ENCODE measurements around the gene CRTC1.

CRTC1 gene, protein sequence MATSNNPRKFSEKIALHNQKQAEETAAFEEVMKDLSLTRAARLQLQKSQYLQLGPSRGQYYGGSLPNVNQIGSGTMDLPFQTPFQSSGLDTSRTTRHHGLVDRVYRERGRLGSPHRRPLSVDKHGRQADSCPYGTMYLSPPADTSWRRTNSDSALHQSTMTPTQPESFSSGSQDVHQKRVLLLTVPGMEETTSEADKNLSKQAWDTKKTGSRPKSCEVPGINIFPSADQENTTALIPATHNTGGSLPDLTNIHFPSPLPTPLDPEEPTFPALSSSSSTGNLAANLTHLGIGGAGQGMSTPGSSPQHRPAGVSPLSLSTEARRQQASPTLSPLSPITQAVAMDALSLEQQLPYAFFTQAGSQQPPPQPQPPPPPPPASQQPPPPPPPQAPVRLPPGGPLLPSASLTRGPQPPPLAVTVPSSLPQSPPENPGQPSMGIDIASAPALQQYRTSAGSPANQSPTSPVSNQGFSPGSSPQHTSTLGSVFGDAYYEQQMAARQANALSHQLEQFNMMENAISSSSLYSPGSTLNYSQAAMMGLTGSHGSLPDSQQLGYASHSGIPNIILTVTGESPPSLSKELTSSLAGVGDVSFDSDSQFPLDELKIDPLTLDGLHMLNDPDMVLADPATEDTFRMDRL

DNA sequence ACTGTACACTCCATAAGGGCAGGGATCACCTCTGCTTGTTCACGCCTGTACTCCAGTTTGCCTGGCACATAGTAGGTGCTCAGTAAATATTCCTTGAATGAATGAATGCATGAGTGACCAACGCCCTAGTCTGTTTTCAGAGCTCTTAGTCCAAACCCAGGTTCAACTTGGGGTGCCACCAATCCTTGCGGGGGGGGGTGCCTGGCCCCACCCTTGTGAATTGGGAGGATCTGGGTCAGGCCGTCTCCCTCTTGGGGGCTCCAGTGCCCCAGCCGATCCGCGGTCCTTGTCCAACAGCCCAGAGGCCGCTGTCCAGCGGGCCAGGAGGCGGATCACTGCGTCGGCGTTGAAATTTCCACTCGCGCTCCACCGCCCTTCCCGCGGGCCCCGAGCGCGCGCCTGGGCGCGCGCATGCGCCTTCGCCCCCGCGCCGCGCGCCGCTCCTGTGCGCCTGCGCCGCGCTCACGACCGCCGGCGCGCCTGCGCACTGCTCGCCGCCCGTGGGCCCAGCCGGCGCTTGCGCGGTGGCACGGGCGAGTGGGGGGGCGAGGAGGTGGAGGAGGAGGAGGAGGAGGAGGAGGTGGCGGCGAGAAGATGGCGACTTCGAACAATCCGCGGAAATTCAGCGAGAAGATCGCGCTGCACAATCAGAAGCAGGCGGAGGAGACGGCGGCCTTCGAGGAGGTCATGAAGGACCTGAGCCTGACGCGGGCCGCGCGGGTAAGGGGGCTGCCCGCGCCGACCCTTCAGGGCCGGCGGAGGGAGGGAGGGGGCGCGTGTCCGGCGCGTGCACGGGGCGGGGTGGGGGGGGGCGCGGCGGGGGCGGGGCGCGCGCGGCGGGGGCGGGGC lies at the start of gene CRTC1:
TSS of gene CRTC1 (plus strand) at position 572 of the 849 bp plus-strand sequence. CDS start at position 595, 23 bp downstream.
- peak within 1 kb of the TSS; percentile 89 for H3K4me3 Mint-ChIP-seq
- H3K4me1 Mint-ChIP-seq (ENCODE audit: low read depth) = peaks cover 68% of the 10 kb centered on the region
- intact Hi-C loops (cut with micrococcal nuclease) = loop anchor here (2.0 kb wide), 1 partner anchor 47 kb away; the partner anchor contains the start of gene KLHL26
- H3K9me3 Mint-ChIP-seq = no peaks in the 10 kb centered on the region
- no peaks in the 10 kb centered on the region for H3K27me3 Mint-ChIP-seq
- peak within 1 kb of the TSS; percentile 90 for H3K27ac Mint-ChIP-seq
- peaks cover 6% of the 10 kb centered on the region for H3K36me3 Mint-ChIP-seq (ENCODE audit: low read depth)

DNA sequence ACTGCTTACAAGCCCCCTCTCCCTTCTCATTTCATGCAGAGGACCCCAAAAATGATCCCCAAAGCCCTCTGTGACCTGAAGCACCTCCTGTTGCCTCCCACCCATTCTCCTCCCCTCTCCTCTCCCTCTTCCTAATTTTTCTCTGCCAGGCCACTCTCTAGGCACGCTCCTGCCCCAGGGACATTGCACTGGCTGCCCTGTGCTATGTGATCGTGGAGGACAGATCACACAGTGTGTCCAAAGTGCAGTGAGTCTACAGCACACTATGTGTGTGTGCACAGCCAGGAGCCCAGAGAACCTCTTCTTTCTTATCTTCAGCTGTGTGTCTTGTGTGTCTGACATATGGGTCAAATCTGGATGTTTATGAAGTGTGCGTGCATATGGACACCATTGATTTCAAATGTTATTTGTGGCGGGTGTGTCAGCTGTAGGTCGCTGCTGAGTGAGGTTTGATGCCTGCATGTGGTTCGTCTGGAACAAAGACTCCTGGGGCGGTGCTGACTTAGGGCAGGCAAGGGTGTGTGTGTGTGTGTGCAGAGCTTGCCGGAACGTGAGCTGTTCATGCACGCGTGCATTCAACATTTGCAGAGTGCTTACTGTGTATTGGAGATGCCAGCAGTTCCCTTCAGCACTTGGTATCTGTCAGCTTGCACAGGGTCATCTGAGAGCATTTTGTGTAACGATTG lies 48.7 kb upstream of the CRTC1 start:
- Mint-ChIP-seq H3K4me1 (ENCODE audit: low read depth) (peaks cover 37% of the 10 kb centered on the region), H3K9me3 (no peaks in the 10 kb centered on the region), H3K36me3 (ENCODE audit: low read depth) (peaks cover 3% of the 10 kb centered on the region), H3K27me3 (peaks cover 28% of the 10 kb centered on the region), H3K27ac (no peak overlapping the region), H3K4me3 (no peak overlapping the region)
- intact Hi-C loops (cut with micrococcal nuclease) = no loop called here

DNA sequence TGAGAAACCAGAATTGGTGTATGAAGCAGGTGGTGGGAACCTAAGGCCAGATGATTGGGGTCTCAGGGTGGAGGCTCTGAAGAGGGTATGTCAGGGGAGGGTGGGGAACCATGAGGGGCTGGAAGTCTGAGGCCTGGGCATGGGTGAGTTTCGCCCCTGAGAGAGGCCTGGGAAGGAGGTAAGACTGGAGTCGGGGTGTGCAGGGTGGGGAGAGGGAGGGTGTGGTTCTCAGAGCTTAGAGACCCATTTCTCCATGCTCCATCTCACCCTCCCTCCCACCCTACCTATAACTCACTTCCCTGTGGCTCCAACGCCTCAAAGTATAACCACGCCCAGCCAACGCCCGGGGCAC lies 47.7 kb upstream of the CRTC1 start:
- Mint-ChIP-seq H3K4me1 (ENCODE audit: low read depth) (peaks cover 40% of the 10 kb centered on the region), H3K36me3 (ENCODE audit: low read depth) (peaks cover 5% of the 10 kb centered on the region), H3K9me3 (no peaks in the 10 kb centered on the region), H3K4me3 (peak overlapping the region; percentile 87), H3K27ac (peak overlapping the region; percentile 88), H3K27me3 (peaks cover 24% of the 10 kb centered on the region)
- intact Hi-C loops (cut with micrococcal nuclease) = loop anchor here (1.0 to 2.0 kb wide), 2 partner anchors 47 to 114 kb away; partner anchors contain the start of genes CRTC1 and ELL

DNA sequence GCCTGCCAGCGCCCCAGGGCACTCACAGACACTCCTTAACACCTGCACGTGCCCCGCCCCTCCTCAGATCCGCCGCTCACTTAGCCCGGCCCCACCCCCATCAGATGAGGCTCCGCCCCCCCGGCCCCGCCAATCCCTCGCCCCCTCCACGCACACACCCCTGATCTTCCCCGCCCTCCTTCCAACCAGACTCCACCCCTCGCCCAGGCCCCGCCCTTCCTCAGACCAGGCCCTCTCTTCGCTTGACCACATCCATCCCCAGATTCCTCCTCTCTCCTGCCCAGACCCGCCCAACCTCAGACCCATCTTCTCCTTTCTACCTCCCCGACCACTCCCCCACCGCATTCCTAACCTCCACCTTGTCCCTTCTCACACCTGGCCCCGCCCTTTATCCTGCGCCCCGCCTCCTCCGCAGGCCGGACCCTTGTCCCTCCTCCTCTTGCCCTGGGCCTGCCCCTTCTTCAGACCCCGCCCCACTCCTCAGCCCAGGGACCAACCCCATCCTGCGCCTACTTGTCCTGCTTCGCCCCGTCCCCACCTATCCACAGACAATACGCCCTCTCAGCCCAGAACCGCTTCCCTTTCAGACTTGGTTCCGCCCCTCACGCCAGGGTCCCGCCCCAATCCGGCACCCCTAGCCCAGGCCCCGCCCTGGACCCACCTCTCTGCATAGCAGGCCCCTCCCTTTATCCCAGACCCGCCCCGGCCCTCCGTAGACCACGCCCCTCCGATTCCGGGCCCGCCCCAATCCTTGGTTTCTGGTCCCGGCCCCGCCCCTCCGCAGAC lies 47.1 kb upstream of the CRTC1 start:
- peaks cover 5% of the 10 kb centered on the region for H3K36me3 Mint-ChIP-seq (ENCODE audit: low read depth)
- H3K27me3 Mint-ChIP-seq = peaks cover 24% of the 10 kb centered on the region
- peaks cover 40% of the 10 kb centered on the region for H3K4me1 Mint-ChIP-seq (ENCODE audit: low read depth)
- H3K4me3 Mint-ChIP-seq = peak overlapping the region; percentile 87
- no peaks in the 10 kb centered on the region for H3K9me3 Mint-ChIP-seq
- H3K27ac Mint-ChIP-seq = peak overlapping the region; percentile 88
- intact Hi-C loops (cut with micrococcal nuclease) = loop anchor here (1.0 to 2.0 kb wide), 2 partner anchors 46 to 114 kb away; partner anchors contain the start of genes CRTC1 and ELL

DNA sequence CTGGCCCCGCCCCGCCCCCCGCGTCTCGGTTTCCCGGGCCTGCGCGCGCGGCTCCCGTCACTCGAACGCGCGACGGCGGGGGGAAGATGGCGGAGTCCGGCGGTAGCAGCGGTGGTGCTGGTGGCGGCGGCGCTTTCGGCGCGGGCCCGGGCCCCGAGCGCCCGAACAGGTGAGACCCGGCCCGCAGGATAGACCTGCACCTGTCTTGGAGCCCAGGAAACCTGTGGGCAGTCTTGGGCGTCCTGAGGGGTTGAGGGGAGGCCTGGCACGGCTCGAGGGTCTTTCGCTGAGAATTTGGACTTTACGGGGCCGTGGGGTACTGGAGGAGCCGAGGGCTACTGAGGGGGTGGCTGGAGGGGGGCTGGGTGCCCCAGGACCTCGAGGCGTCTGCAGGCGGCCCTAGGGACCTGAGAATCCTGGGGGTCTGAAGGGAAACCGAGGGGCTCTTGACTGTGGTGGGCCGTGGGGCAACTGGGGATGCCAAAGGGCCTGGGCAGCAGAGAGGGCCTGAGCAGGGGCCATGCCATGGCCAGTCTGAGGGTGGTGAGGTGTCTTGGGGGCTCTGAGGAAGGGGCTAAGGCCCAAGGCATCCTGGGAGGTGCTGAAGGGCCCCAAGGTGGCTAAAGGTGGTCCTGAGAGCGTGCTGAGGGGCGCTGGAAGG lies 46.4 kb upstream of the CRTC1 start, which contains the start of gene KLHL26:
TSS of gene KLHL26 (plus strand) at position 60 of the 661 bp plus-strand sequence. CDS start at position 87, 27 bp downstream.
- Mint-ChIP-seq H3K4me3 (peak within 1 kb of the TSS; percentile 87), H3K4me1 (ENCODE audit: low read depth) (peaks cover 40% of the 10 kb centered on the region), H3K27ac (peak within 1 kb of the TSS; percentile 88), H3K36me3 (ENCODE audit: low read depth) (peaks cover 5% of the 10 kb centered on the region), H3K27me3 (peaks cover 24% of the 10 kb centered on the region), H3K9me3 (no peaks in the 10 kb centered on the region)
- intact Hi-C loops (cut with micrococcal nuclease) = loop anchor here (1.0 to 2.0 kb wide), 2 partner anchors 46 to 115 kb away; partner anchors contain the start of genes CRTC1 and ELL

DNA sequence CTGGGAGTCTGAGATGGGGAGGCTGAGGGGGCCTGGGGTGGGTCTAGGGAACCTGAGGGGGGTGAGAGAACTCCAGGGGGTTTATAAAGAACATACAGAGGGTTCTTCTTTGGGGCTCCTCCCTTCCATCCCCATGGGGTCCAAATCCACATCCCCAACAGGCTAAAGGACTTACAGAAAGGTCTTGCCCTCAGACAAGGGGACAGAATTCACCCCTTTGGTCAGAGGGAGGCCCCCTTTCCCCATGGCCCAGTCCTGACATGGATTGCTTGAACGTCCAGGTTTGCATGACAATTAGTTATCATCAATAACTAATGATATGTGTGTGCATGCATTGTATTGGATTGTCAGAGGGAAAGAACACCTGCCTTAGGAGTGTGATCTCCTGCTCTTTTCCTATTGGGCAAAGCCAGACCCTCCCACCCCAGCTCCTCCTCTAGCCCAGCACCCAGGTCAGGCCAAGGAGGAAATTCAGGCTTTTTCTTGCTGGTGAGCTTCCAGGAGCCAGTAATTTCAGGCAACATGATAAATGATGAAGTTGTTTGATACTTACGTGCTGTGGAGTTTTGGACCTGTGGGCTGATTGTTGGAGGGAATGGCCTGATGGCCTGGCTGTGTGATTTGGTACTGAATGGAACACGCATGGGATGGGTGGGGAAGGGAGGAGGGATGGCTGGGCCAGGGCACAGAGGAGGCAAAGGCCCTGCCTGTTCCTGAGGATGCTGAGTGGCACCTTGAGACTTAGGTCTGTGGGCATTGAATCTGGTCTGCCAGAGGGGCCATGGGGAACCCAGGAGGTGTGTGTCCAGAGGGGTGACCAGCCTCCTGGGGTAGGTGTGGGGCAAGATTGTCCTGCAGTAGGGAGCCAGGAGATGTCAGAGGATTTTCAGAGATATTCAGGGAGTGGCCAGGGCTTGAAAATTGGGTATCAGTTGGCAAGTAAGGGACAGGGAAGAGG lies 45.5 kb upstream of the CRTC1 start:
- Mint-ChIP-seq H3K36me3 (ENCODE audit: low read depth) (peaks cover 5% of the 10 kb centered on the region), H3K4me1 (ENCODE audit: low read depth) (peaks cover 40% of the 10 kb centered on the region), H3K9me3 (no peaks in the 10 kb centered on the region), H3K27ac (peak overlapping the region; percentile 88), H3K27me3 (peaks cover 24% of the 10 kb centered on the region), H3K4me3 (peak overlapping the region; percentile 87)
- intact Hi-C loops (cut with micrococcal nuclease) = loop anchor here (2.0 kb wide), 1 partner anchor 45 kb away; the partner anchor contains the start of gene CRTC1

DNA sequence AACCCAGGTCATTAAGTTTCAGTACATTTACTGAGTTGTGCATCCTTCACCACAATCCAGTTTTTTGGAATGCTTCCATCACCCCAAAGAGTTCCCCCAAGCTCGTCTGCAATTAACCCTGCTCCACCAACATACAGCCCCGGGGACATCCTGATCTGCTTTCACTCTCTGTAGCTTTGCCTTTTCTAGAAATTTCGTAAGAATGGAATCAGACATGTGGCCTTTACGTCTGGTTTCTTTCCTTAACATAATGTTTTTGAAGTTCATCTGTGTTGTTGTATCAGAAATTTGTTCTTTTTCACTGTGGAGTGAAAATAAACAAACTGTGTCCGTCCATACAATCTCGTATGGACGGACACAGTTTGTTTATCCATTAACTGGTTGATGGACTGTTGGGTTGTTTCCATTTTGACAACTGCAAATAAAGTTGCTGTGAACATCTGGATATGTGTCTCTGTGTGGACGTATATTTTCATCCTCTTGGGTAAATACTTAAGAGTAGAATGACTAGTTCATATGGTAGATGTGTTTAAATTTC lies 43.7 kb upstream of the CRTC1 start:
- H3K4me1 Mint-ChIP-seq (ENCODE audit: low read depth) = peaks cover 46% of the 10 kb centered on the region
- H3K27me3 Mint-ChIP-seq = peaks cover 7% of the 10 kb centered on the region
- H3K36me3 Mint-ChIP-seq (ENCODE audit: low read depth) = peaks cover 5% of the 10 kb centered on the region
- no peak overlapping the region for H3K27ac Mint-ChIP-seq
- no peaks in the 10 kb centered on the region for H3K9me3 Mint-ChIP-seq
- intact Hi-C loops (cut with micrococcal nuclease) = no loop called here
- H3K4me3 Mint-ChIP-seq = no peak overlapping the region

DNA sequence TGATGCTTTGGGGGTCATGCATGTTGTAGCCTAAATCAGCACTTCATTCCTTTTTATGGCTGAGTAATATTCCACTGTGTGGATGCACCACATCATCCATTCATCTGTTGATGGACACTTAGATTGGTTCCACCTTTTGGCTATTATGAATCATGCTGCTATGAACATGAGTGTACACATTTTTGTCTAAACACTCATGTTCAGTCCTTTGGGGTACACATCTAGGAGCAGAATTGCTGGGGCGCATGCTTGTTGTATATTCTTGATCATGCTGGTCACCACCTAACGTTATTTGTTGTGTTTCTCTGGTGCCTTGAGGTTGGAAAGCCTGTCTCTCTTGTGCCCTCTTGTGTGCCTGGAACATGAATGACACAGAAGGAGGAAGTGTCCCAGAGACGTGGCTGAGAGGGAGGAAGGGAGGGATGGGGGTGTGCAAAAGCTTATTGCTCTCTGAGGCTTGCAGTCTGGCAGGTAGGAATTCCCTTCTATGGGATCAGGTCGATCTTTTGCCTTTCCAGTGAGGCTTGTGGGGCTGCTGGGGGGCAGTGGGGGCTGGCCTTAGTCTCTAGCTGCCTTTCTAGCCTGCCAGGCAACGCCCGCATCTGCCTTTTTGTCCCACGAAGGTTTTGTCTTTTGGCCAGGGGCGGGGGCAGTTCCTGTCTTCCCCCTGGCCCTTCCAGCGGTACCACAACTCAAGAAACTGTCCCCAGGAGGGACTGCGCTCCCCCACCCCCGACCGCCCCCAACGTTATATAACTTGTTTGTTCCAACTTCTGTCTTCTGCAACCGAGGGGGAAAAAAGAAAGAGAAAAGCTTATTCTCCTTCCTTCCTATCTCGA lies 39.1 kb upstream of the CRTC1 start:
- Mint-ChIP-seq H3K36me3 (ENCODE audit: low read depth) (peaks cover 14% of the 10 kb centered on the region), H3K4me3 (peak overlapping the region; percentile 2), H3K27ac (peak overlapping the region; percentile 62), H3K27me3 (peaks cover 9% of the 10 kb centered on the region), H3K4me1 (ENCODE audit: low read depth) (peaks cover 46% of the 10 kb centered on the region), H3K9me3 (no peaks in the 10 kb centered on the region)
- intact Hi-C loops (cut with micrococcal nuclease) = no loop called here

DNA sequence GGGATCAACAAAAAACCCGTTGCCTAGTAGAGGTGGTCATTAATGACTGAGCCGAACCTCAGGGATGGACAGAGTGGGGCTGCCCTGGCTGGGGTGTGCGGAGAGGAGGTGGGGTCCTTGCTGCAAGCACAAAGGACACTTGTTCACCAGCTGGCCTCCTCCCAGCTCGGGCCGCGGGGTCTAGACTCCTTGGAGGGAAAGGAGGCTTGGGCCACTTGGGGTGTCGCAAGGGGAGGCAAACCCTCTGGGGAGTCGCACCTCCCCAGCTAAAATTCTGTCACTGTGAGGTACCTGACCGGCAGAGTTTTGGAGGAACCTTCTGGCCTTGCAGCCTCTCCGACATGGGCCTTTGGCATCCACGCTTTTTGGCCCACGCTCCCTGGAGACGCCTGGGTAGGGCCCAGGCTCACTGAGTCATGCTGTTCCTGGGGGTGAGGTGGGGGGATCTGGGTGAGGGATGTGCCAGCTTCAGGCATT lies 38.4 kb upstream of the CRTC1 start:
- H3K36me3 Mint-ChIP-seq (ENCODE audit: low read depth) = peaks cover 11% of the 10 kb centered on the region
- no peak overlapping the region for H3K4me3 Mint-ChIP-seq
- intact Hi-C loops (cut with micrococcal nuclease) = no loop called here
- H3K27ac Mint-ChIP-seq = peak overlapping the region; percentile 62
- H3K9me3 Mint-ChIP-seq = no peaks in the 10 kb centered on the region
- peaks cover 14% of the 10 kb centered on the region for H3K27me3 Mint-ChIP-seq
- H3K4me1 Mint-ChIP-seq (ENCODE audit: low read depth) = peaks cover 47% of the 10 kb centered on the region

DNA sequence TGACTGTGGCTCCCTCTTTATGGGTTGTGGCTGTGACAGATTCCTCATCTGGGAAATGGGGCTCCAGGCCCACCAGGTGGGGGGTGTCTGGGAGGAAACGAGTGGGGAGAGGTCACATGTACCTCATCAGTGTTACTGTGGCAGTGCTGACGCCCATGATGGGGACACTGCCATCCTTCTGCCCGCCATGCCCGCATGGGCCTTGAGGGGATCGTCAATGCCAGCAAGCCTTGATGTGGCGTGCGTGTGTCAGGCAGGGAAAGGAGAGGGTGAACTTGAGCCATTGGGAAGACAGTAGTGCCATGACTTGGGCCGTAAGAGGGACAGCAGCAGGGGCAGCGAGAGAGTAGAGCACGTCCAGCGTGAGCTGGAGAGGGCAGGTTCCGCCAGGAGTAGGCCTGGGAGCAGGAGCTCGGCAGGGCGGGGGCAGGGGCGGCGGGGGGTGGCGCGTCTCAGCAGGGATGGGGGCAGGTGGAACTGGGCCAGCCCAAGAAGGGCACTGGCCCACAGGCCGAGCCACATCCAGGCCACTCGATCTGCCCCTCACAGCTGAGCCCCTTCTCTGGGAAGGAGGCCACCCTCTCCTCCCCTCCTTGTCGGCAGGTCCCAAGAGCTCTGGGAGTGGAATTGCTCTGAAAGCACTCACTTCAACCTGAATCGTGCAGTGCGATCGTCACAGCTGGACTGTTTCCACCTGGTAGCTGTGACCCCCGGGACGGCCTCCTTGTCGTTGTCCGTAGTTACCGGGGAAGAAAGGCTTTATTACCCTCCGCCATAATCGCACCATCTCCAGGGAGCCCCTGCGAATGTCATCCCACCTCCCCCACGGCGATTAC lies 36.7 kb upstream of the CRTC1 start:
- H3K36me3 Mint-ChIP-seq (ENCODE audit: low read depth) = peaks cover 26% of the 10 kb centered on the region
- H3K4me1 Mint-ChIP-seq (ENCODE audit: low read depth) = peaks cover 57% of the 10 kb centered on the region
- H3K9me3 Mint-ChIP-seq = no peaks in the 10 kb centered on the region
- peak overlapping the region; percentile 41 for H3K27ac Mint-ChIP-seq
- H3K27me3 Mint-ChIP-seq = peaks cover 17% of the 10 kb centered on the region
- no peak overlapping the region for H3K4me3 Mint-ChIP-seq
- intact Hi-C loops (cut with micrococcal nuclease) = no loop called here

All from dendritic cell treated with granulocyte-macrophage colony-stimulating factor and Interleukin-4, amounts not matched to agents 40 ng/mL and 50 ng/mL, for 4 days (primary cell).